GM12864 (cell line): ENCODE data around the gene PTPN9.
"Not testable (repeated sequence)": the region's sequence is repeated elsewhere in the genome, so short reads cannot be mapped to it uniquely, and the experiment has no call there.

Experiments
- DNase-seq: peaks from one replicate; pipeline ENCODE4 v3.0.0-alpha.2; 2011; ENCODE audit warnings: low read depth
- H3K4me3 ChIP-seq: 2 replicates; pipeline ENCODE4 v1.5.1; 2011; ENCODE audit warnings: mild to moderate bottlenecking, low read depth, low read length, control low read depth
- TF ChIP-seq, protein P1 (sequence below): IDR thresholded peaks from 2 replicates; pipeline ENCODE4 v1.5.1; 2011; ENCODE audit warnings: low read depth, mild to moderate bottlenecking, moderate library complexity, low read length, control low read depth, inconsistent platforms; ENCODE audit errors: missing control alignments

The PTPN9 gene

DNA sequence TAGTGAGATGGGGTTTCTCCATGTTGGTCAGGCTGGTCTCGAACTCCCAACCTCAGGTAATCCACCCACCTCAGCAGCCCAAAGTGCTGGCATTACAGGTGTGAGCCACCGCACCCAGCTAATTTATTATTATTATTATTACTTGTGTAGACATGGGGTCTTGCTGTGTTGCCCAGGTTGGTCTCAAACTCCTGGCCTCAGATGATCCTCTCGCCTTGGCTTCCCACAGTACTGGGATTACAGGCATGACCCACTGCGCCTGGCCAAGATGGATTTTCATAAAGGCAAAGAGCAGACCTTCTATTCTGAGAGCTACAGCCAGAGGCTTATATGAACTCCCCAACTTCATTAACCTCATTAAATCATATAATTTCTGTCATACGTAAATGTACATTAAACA lies 17.2 kb downstream of the PTPN9 start:
- no peak overlapping the region for H3K4me3 ChIP-seq
- DNase-seq: no peak
- TF ChIP-seq, protein P1, sequence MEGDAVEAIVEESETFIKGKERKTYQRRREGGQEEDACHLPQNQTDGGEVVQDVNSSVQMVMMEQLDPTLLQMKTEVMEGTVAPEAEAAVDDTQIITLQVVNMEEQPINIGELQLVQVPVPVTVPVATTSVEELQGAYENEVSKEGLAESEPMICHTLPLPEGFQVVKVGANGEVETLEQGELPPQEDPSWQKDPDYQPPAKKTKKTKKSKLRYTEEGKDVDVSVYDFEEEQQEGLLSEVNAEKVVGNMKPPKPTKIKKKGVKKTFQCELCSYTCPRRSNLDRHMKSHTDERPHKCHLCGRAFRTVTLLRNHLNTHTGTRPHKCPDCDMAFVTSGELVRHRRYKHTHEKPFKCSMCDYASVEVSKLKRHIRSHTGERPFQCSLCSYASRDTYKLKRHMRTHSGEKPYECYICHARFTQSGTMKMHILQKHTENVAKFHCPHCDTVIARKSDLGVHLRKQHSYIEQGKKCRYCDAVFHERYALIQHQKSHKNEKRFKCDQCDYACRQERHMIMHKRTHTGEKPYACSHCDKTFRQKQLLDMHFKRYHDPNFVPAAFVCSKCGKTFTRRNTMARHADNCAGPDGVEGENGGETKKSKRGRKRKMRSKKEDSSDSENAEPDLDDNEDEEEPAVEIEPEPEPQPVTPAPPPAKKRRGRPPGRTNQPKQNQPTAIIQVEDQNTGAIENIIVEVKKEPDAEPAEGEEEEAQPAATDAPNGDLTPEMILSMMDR: no peak

DNA sequence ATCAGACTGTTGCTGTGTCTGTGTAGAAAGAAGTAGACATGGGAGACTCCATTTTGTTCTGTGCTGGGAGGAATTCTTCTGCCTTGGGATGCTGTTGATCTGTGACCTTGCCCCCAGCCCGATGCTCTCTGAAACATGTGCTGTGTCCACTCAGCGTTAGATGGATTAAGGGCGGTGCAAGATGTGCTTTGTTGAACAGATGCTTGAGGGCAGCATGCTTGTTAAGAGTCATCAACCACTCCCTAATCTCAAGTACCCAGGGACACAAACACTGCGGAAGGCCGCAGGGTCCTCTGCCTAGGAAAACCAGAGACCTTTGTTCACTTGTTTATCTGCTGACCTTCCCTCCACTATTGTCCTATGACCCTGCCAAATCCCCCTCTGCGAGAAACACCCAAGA lies 19.8 kb downstream of the PTPN9 start:
- not testable (repeated sequence) for H3K4me3 ChIP-seq, DNase-seq

DNA sequence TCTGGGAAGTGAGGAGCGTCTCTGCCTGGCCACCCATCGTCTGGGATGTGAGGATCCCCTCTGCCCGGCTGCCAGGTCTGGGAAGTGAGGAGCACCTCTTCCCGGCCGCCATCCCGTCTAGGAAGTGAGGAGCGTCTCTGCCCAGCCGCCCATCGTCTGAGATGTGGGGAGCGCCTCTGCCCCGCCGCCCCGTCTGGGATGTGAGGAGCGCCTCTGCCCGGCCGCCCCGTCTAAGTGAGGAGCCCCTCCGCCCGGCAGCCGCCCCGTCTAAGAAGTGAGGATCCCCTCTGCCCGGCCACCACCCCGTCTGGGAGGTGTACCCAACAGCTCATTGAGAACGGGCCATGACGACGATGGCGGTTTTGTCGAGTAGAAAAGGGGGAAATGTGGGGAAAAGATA lies 20.2 kb downstream of the PTPN9 start:
- not testable (repeated sequence) for DNase-seq, H3K4me3 ChIP-seq

DNA sequence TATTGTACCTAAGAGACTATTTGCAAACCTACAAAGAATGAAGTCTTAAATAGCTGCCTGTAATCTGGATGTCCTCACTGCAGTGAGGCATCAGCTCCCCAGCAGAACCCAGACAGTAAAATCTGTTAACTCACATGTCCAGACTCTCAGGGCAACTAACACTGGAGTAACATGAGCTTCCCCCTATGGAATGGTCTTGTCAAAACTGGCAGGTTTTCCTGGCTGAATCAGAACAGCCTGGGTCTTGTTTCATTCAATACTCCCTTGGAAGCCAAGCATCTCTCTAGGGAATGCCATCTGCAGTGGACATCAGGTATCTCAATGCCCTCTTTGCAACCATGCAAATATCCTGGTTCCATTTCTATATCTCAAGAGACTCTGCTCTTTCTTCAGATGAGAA lies 24.4 kb downstream of the PTPN9 start:
- DNase-seq: no peak
- H3K4me3 ChIP-seq: no peak overlapping the region
- TF ChIP-seq, protein P1: no peak

DNA sequence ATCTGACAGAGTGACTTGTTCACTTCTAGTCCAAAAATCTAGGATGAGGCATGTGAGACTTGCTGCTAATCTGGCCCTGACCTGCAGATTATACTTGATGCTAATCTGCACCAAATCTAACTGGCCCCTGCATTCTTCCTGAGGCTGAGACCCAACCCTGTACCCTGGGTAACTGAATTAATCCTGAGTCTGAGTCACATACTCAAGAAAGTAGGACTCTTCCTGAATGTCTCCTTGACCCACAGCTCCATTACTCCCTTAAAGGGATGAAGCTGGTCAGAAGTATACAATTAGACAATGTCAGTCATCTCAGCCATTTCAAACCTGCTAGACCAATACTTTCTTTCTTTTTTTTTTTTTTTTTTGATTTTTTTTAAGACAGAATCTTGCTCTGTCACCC lies 25.5 kb downstream of the PTPN9 start:
- DNase-seq: no peak
- H3K4me3 ChIP-seq: no peak overlapping the region

DNA sequence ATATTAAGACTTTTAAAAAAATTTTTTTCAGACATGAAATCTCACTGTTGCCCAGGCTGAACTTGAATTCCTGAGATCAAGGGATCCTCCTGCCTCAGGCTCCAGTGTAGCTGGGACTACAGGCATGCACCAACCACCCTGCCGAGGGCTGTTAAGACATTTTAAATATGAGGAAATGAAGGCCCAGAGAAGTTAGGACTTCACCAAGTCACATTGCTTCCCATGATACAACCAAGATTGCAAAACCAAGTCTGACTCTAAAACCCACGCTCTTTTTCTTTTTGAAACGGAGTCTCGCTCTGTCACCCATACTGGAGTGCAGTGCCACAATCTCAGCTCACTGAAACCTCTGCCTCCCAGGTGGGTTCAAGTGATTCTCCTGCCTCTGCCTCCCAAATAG lies 28.0 kb downstream of the PTPN9 start:
- DNase-seq: no peak
- TF ChIP-seq, protein P1: no peak
- no peak overlapping the region for H3K4me3 ChIP-seq

More for the DNA sequence above, 25.5 kb downstream of the PTPN9 start:
- TF ChIP-seq, protein P1: no peak

DNA sequence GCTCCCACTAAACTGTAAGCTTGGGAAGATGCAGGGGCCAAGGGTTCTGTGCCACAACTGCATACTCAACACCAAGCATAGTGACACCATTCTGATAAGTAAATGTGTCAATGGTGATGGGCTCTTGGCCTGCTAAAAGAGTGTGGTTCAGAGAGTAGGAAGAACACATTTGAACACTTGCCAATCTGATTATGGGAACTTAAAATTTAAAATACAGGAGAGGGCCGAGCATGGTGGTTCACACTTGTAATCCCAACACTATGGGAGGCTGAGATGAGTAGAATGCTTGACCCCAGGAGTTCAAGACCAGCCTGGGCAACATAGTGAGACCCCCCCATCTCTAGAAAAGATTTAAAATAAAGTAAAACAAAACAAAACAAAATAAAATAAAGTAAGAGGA lies 34.1 kb downstream of the PTPN9 start:
- DNase-seq: no peak
- TF ChIP-seq, protein P1: no peak
- no peak overlapping the region for H3K4me3 ChIP-seq

DNA sequence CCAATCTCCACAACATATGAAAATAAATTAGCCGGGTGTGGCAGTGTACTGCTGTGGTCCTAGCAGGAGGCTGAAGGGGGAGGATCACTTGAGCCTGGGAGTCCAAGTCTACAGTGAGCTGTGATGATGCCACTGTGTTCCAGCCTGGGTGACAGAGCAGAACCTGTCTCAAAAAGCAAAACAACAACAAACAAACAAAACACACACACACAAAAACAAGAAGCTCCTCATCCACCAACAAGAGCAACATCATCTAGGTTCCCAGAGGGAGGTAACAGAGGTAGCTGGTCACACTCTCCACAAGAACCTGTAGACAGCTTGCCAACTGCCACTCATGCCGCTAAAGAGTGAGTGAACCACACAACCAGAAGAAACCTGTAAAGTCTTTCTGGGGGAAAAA lies 34.8 kb downstream of the PTPN9 start:
- TF ChIP-seq, protein P1: no peak
- no peak overlapping the region for H3K4me3 ChIP-seq
- no peak for DNase-seq

DNA sequence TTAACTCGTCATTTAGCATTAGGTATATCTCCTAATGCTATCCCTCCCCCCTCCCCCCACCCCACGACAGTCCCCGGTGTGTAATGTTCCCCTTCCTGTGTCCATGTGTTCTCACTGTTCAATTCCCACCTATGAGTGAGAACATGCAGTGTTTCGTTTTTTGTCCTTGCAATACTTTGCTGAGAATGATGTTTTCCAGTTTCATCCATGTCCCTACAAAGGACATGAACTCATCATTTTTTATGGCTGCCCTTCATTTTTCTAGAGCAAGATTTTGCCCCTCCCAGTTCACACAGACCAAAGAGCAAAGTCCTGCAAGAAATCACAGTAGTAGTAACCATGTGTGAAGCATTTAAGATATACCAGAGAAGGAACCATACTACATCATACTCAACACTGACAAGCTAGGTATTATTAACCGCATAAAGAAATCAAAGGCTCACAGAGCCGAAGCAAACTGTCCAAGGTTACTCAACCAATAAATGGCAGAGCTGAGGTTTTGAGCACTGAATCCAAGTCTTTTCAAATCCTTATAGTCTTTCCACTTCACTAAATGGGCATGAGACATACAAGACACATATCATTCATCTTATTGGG lies 36.1 kb downstream of the PTPN9 start:
- H3K4me3 ChIP-seq, DNase-seq: not testable (repeated sequence)
